ENCODE data around the gene SEC22A.

SEC22A gene

DNA sequence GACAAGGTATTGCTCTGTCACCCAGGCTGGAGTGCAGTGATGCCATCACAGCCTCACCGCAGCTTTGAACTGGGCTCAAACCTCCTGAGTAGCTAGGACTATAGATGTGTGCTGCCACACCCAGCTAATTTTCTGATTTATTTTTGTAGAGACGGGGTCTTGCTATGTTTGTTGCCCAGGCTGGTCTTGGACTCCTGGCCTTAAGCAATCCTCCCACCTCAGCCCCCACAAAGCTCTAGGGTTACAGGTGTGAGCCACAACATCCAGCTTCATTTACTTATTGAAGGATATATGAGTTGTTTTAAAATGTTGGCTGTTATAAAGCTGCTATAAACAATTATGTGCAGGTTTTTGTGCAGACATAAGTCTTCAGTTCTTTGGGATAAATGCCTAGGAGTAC is 62.2 kb downstream of the SEC22A start:
- DNase-seq (ENCODE audit: low read depth in 2 of 2) = no peak

GRCh38 chr3:123267821-123268220 is 66.1 kb downstream of the SEC22A start:
- DNase-seq (ENCODE audit: low read depth in 2 of 2) = no peak

DNA sequence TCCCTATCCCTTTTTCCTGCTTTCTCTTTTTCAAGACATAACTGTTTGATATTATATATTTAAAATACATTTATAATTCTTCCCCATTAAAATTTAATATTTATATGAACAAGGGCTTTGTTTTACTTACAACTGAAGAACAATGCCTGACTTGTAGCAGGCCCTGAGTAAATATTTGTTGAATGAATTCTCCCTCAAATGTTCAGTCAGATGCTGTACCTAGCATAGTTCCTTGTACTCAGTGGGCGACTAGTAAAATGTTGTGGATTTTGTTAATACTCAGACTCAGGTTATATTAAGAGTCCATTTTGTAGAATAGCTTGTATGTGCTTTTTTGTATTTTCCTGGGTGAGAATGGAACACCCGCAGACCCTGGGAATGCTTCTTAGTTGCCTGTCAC is 69.1 kb downstream of the SEC22A start:
- DNase-seq (ENCODE audit: low read depth in 2 of 2) = no peak

DNA sequence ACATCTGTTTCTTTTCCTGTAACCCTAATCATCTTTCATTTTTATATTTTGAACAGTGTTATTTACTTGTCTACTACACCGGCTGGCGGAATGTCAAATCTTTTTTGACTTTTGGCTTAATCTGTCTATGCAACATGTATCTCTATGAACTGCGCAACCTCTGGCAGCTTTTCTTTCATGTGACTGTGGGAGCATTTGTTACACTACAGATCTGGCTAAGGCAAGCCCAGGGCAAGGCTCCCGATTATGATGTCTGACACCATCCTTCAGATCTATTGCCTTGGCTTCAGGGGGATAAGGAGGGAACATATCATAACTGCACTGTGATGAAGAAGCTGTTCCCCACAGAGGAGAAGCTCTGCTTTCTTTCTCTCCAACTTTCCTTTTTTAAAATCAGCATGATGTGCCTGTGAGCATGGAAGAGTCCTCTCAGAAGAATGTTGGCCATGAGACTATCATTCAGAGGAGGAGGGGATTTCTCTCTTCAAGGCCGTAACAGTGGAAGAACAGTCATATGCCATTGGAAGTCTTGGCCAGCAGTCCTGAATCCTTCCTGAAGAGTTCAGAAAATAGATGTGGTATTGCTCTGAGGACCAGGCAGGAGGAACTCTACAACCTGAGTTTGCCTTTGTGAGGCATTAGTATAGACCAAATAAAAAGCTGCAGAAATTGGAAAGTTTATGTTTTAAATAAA is 69.9 kb downstream of the SEC22A start:
- no peak for DNase-seq (ENCODE audit: low read depth in 2 of 2)

DNA sequence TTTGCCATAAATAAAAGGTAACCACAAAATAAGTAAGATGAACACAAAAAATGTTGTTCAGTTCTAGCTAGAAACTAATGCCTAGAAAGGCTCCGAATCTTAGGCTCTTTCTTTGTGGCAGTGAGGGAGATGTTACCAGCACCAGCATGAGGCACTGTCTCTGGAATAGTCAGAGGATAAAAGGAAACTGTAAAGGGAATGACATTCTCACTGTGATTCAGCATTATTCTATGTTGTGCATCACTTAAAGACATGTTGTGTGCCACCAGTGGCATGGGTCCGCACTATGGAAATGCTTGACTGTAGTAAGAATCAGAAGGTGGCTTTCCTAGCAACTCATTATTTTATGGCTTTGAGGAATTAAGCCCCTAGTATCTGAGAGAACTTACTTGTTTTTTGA is 70.8 kb downstream of the SEC22A start:
- no peak for DNase-seq (ENCODE audit: low read depth in 2 of 2)

GRCh38 chr3:123275691-123276090 is 73.9 kb downstream of the SEC22A start:
- DNase-seq (ENCODE audit: low read depth in 2 of 2) = no peak

DNA sequence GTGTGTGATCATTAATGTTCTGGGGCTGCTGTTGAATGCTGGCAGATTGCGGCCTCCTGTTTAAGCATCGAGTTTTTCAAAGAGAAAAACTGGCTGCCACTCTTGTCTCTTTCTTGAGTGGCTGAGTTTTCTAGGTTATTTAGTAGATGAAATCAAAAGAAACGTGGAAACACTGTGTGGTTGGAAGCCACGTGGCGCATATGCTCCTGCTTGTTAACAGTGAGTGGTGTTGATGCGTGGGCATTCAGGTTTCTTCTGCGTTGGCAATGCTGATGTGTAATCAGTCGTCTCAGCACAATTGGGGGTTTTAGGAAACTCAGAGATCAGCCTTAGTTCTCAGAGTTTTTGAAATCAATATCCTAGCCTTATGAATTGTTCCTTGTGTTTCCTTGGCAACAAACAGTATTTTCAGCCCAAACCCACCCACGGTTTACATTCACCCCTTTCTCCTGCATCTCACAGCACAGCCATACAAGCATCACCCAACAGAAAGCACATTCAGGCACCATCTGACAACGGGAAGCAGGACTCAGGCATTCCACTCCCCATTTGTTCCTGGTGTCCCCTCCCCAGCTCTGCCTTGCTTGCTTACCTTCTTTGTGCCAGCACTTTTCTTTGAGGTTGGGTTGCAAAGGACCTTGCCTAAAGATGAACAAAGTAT is 74.7 kb downstream of the SEC22A start:
- DNase-seq (ENCODE audit: low read depth in 2 of 2) = no peak

GRCh38 chr3:123277106-123277505 is 75.4 kb downstream of the SEC22A start:
- DNase-seq (ENCODE audit: low read depth in 2 of 2) = no peak

DNA sequence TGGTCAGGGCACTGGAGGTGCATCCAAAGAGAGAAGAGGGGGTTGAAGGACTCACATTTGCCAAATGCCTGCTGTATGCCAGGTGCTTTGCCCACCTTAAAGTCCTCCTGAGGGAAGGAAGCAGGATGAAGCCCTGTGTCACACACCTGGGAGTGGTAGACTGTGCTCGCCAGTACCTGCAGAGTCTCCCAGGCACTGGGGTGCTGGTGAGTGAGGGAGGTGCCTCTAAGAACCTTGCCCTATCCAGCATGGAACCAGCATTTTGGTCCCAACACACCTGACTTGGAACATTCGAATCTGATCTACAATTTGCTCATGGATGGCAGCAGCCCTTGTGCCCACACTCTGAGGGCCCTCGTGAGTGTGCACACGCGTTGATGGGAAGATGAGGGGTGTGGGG is 76.7 kb downstream of the SEC22A start:
- DNase-seq (ENCODE audit: low read depth in 2 of 2) = no peak

- DNase-seq (ENCODE audit: low read depth in 2 of 2) = no peak
Observed at GRCh38 chr3:123279121-123279520, 77.4 kb downstream of the SEC22A start.

DNA sequence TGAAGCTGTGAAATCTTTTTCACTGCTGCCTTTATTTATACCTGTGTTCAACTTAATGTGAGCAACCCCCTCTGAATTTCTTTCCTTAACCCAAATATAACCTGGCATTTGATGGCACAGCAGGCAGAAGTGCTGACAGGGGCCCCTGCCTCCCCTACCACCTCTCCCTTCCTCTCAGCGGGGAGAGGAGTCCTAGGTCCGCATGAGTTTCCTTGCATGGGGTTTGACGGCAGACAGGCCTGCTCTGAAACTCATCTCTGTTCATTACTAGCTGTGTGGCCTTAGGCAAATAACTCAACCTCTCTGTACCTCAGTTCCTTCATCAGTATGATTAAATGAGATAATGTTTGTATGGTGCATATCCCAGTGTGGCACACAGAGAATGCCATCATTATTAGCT is 79.7 kb downstream of the SEC22A start:
- no peak for DNase-seq (ENCODE audit: low read depth in 2 of 2)

DNA sequence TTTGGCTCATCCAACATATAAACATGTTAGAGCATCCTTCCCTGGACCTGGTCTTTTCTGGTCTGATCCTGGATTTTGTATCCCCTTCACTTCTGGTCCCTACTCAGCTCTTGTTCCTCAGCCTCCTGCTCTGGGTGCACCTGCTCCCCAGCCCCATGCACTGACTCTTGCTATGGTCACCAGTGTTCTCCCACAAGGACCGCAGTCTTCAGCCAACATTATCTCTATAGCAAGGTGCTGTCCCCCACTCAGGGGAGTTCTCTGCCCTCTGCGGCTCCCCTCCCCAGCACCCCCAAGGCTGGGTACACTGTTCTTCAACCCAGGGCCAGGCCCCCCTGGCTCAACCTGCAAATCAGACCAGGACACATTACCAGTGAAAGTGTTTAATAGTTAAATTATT is 80.2 kb downstream of the SEC22A start:
- DNase-seq (ENCODE audit: low read depth in 2 of 2) = no peak

GRCh38 chr3:123282461-123282860 is 80.7 kb downstream of the SEC22A start:
- DNase-seq (ENCODE audit: low read depth in 2 of 2) = no peak

DNA sequence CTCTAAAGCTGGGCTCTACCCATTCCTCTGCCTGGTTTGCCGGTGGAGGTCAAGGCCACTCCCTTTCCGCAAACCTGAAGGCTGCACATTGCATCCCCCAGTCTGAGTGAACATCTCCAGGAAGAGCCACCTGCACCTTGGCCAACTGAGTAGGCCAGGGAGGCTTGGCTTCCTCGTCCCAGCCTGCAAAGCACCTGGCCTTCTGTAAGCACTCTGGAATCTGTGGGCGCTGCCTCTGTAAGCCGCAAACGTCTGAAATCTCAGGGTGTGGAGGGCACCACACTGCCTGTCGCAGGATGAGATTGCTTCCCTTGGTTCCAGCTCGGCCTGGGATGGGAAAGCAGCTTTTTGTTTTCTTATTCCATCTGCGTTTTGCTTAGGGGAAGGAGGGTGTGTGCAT is 81.3 kb downstream of the SEC22A start:
- no peak for DNase-seq (ENCODE audit: low read depth in 2 of 2)

DNA sequence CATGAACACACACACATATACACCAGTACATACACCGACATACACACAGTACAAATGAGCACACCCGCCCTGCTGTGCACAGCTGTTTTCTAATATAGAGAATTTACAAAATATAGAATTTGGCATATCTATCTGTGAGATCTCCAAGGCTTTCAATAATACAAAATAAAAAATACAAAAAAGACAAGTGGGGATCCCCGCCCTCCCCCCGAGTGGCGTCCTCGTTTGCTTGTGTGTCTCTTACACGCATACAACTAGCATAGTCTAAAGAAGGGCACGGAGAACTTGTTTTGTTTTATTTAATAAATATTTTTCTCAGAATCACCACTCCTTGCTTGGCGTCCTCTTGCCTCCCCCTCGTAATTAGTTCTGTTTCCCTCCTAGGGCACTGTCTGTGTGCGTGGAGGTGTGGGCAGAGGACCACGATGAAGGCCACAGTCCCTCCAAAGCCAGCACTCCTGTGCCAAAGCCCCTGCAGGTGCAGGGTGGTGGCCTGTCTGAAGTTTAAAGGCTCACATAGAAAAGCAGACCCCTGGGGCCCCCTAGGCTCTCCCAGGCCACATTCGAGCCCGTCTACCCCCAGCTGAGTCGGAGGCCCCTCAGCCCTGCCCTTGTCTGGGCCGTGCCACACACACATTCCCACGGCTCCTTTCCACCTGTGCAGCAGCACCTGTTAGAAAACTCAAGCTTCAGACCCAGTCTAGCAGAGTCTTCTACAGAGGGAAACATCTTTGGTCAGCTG is 82.1 kb downstream of the SEC22A start:
- no peak for DNase-seq (ENCODE audit: low read depth in 2 of 2)

- DNase-seq (ENCODE audit: low read depth in 2 of 2) = no peak
Observed at GRCh38 chr3:123284399-123285010, 82.8 kb downstream of the SEC22A start.

- DNase-seq (ENCODE audit: low read depth in 2 of 2) = no peak
Observed at GRCh38 chr3:123285066-123285465, 83.3 kb downstream of the SEC22A start.

GRCh38 chr3:123285479-123285878 is 83.7 kb downstream of the SEC22A start:
- DNase-seq (ENCODE audit: low read depth in 2 of 2) = no peak

GRCh38 chr3:123285931-123286307 is 84.2 kb downstream of the SEC22A start:
- DNase-seq (ENCODE audit: low read depth in 2 of 2) = no peak

- no peak for DNase-seq (ENCODE audit: low read depth in 2 of 2)
Observed at GRCh38 chr3:123286308-123287023, 84.7 kb downstream of the SEC22A start.

DNA sequence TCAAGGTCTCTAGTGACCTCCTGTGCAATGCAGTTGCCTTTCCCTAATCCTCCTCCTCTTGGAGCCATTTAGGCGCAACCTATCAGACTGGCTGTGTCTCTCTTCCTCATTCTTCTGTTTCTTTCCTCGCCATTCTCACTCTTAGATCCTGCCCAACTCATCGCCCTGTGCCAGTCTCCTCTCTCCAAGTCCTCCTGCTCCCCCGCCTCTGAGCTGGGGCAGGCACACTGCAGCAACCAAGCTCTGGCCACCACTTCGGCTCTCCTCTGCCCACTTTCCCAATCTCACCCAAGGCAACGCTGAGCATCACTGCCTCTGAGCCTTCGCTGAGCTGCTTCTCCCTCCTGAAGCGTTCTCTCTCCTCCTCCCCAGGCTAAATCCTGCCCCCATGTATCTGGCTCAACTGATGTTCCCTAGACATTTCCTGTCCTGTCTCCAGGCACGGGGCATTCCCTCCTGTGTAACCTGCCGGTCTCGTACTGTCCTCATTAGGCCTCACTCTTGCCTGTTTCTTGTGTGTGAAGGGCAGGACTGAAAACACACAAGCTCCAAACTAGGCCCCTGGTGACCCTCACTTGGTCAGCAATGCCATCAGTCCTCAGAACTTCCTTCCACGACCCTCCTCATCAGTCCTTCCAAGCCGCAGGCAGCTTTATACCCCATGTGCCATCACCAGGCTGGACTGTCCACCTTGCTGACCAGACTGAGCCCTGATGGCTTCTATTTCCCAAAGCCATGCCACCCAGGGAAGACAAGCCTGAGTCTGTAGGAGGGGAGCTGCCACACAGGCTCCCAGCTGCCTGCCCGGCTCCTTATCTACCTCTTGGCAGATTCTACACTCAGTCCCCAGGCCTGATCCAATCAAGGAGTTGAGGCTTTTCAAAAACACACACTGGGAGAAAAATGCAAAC is 85.6 kb downstream of the SEC22A start:
- DNase-seq (ENCODE audit: low read depth in 2 of 2) = no peak
